ENCODE measurements around the gene ZNF746.
A peak's percentile ranks its signal among the peaks of the same experiment; 100 is the strongest.
"Not testable (repeated sequence)": the region's sequence is repeated elsewhere in the genome, so short reads cannot be mapped to it uniquely, and the experiment has no call there.

The ZNF746 gene

GRCh38 chr7:149497467-149498261, at the start of gene ZNF746:
Gene ZNF746 (minus strand): TSS chr7:149497809. CDS start chr7:149497536, 273 bp downstream.
- peak; percentile 88 for DNase-seq

- no peak for DNase-seq
Measured at GRCh38 chr7:149547126-149547525, 49.5 kb upstream of the ZNF746 start.

GRCh38 chr7:149546331-149546730, 48.7 kb upstream of the ZNF746 start:
- no peak for DNase-seq

- DNase-seq = no peak
Measured at GRCh38 chr7:149544028-149544427, 46.4 kb upstream of the ZNF746 start.

GRCh38 chr7:149532654-149533053, 35.0 kb upstream of the ZNF746 start:
- DNase-seq = no peak

GRCh38 chr7:149529136-149529718, 31.6 kb upstream of the ZNF746 start:
- DNase-seq = no peak

GRCh38 chr7:149527414-149527813, 29.8 kb upstream of the ZNF746 start:
- DNase-seq = no peak

- DNase-seq = no peak
Measured at GRCh38 chr7:149525280-149525679, 27.7 kb upstream of the ZNF746 start.

GRCh38 chr7:149524394-149524793, 26.8 kb upstream of the ZNF746 start:
- DNase-seq = no peak

GRCh38 chr7:149510248-149510647, 12.6 kb upstream of the ZNF746 start:
- no peak for DNase-seq

GRCh38 chr7:149509774-149510173, 12.2 kb upstream of the ZNF746 start:
- DNase-seq = no peak

- DNase-seq = no peak
Measured at GRCh38 chr7:149505551-149505950, 7.9 kb upstream of the ZNF746 start.

- DNase-seq = no peak
Measured at GRCh38 chr7:149501651-149502050, 4.0 kb upstream of the ZNF746 start.

GRCh38 chr7:149500910-149501309, 3.3 kb upstream of the ZNF746 start:
- no peak for DNase-seq

GRCh38 chr7:149500201-149500600, 2.6 kb upstream of the ZNF746 start:
- no peak for DNase-seq

- no peak for DNase-seq
Measured at GRCh38 chr7:149498811-149499210, 1.2 kb upstream of the ZNF746 start.

- DNase-seq = peak; percentile 17
Measured at GRCh38 chr7:149496642-149497391, 792 bp downstream of the ZNF746 start.

- peak; percentile 43 for DNase-seq
Measured at GRCh38 chr7:149495785-149496641, 1.6 kb downstream of the ZNF746 start.

GRCh38 chr7:149494738-149495368, 2.8 kb downstream of the ZNF746 start:
- DNase-seq = peak; percentile 21

GRCh38 chr7:149493975-149494374, 3.6 kb downstream of the ZNF746 start:
- DNase-seq = not testable (repeated sequence)

- DNase-seq = no peak
Measured at GRCh38 chr7:149493366-149493765, 4.2 kb downstream of the ZNF746 start.

GRCh38 chr7:149490083-149490760, 7.4 kb downstream of the ZNF746 start:
- DNase-seq = no peak

Measured in HCEC 1CT (cell line).